Heart left ventricle (tissue), 16 donors: ENCODE measurements around the gene NIPBL. TPM values are rescaled to one million over a fixed set of nuclear protein-coding genes. Genes with fewer than 3 reads are reported as not detected.

Experiments used
- ATAC-seq, 4 donors: fragments of 200-7000 bp; cut with Tn5 transposase; one replicate each; pipeline ENCODE4 v1.9.1; 2020 to 2022; ENCODE audit warnings: moderate library complexity in 4 of 4, mild to moderate bottlenecking in 3 of 4, moderate number of reproducible peaks in 1 of 4
- DNase-seq, 5 donors: peaks; one replicate each; pipeline ENCODE4 v3.0.0-alpha.2; 2020
- H3K27ac ChIP-seq, 12 donors: fragments of 200-600 bp; sonication (generic) in 4 of 12; one replicate each; pipeline versions ENCODE4 v1.5.0 to v1.8.0; 2016 to 2022; ENCODE audit warnings: mild to moderate bottlenecking in 2 of 12
- H3K27me3 ChIP-seq, 9 donors: fragments of 200-600 bp; sonication (generic) in 2 of 9; one replicate each; pipeline versions ENCODE4 v1.5.1 to v1.8.0; 2016 to 2022; ENCODE audit warnings: mild to moderate bottlenecking in 3 of 9
- H3K36me3 ChIP-seq, 9 donors: fragments of 200-600 bp; sonication (generic) in 2 of 9; one replicate each; pipeline versions ENCODE4 v1.5.0 to v1.8.0; 2018 to 2022; ENCODE audit warnings: mild to moderate bottlenecking in 2 of 9
- H3K4me1 ChIP-seq, 12 donors: fragments of 200-600 bp; sonication (generic) in 4 of 12; one replicate each; pipeline versions ENCODE4 v1.5.0 to v1.8.0; 2016 to 2022; ENCODE audit warnings: mild to moderate bottlenecking in 3 of 12
- H3K4me3 ChIP-seq, 12 donors: fragments of 200-600 bp; sonication (generic) in 4 of 12; one replicate each; pipeline versions ENCODE4 v1.5.0 to v1.8.0; 2017 to 2022; ENCODE audit warnings: mild to moderate bottlenecking in 9 of 12, moderate library complexity in 4 of 12
- H3K9me3 ChIP-seq, 12 donors: fragments of 200-600 bp; sonication (generic) in 4 of 12; one replicate each; pipeline versions ENCODE4 v1.5.0 to v1.8.0; 2016 to 2022; ENCODE audit warnings: mild to moderate bottlenecking in 1 of 12
- POLR2A ChIP-seq, 2 donors: fragments of 450-650 bp; IDR thresholded peaks; one replicate each; pipeline ENCODE4 v1.6.1; 2017; ENCODE audit warnings: antibody characterized with exemption in 2 of 2, mild to moderate bottlenecking in 2 of 2, moderate library complexity in 2 of 2
- WGBS, 4 donors: extraction: QIAGEN DNeasy Blood & Tissue Kit in 2 of 4; methylation state at CpG; one replicate each; pipeline versions ENCODE4 v1.1.5 to v1.1.7; 2013 to 2018; 5-methylcytosine and 5-hydroxymethylcytosine counted together
- intact Hi-C, 10 donors: fragments of 100-400 bp; cut with DNase I; formaldehyde crosslinking; loops; one replicate each; pipeline versions ENCODE4 v1.11.1 to v1.14.2; 2022
- polyA plus RNA-seq, 2 donors: library from polyadenylated mRNA; stranded (reverse); fragments of 200-250 nt; gene quantifications; one replicate each; pipeline ENCODE4 v1.2.3, GENCODE V29; 2013
- total RNA-seq, 9 donors: library from RNA; depleted of rRNA in 2 of 9; stranded (reverse); fragments of >200 nt in 2 of 9; fragmentation: NEBNext Ultra II Directional in 3 of 9; extraction: Animal tissue kit (Norgen Biotek cat#: 25700) in 3 of 9; gene quantifications; one replicate each; pipeline versions ENCODE4 v1.1.0 to v1.2.4, GENCODE V29; 2016 to 2023
- TF ChIP-seq, protein P1 (sequence below), 12 donors: fragments of 200-600 bp; sonication (generic) in 4 of 12; IDR thresholded peaks; one replicate each; pipeline versions ENCODE4 v1.5.0 to v1.8.0; 2018 to 2022; ENCODE audit warnings: antibody characterized with exemption in 12 of 12, mild to moderate bottlenecking in 5 of 12
- donor health status: ischemic (EF 13 %, LVEDD 7.1; RV severe dilation, severe dysfunction).
- donor health status: healthy with polysubstance abuse.
- donor health status: DM: no; HTN: yes; CAD: no.
- donor health status: DM: no; HTN: no; CAD: no.
- donor health status: ischemic (EF 25% LVEDD 6.9; RV normal size, moderate dysfunction).
- donor health status: ischemic (EF 25% LVEDD 5.7; RV mildly dilated, moderate dysfunction).
- donor health status: healthy.
- donor health status: DM: yes; HTN: yes; CAD: no.
- donor health status: ischemic (EF 35%, LVEDD 5.7; RV mildly dilated, moderate dysfunction).
- donor health status: nonischemic (EF 11% LVEDD 7.7; RV severe dilation, severe dysfunction).
- donor health status: DM: yes; HTN: yes; CAD: no.
- donor health status: PGD.
- donor health status: ischemic (EF 29% LVEDD 5.4; RV normal size, mild dysfunction).
- donor health status: nonischemic (EF 23%, LVEDD 6.1; RV moderate dilation, normal function).

The NIPBL gene
- total and polyA plus RNA-seq, 11 donors = 13.2 to 57.3 (median 38.2) TPM

GRCh38 chr5:37055383-37055990, 178.9 kb downstream of the NIPBL start:
- ATAC-seq (no peak), DNase-seq (no peak)
- Histone ChIP-seq H3K4me1 (no peaks in the 10 kb centered on the region), H3K27ac (no peak overlapping the region), H3K36me3 (peaks cover 0 to 98% (median 92%) of the 10 kb centered on the region in 9 donors), H3K4me3 (no peak overlapping the region), H3K27me3 (no peaks in the 10 kb centered on the region), H3K9me3 (no peaks in the 10 kb centered on the region)
- WGBS, 4 donors = 97 to 98% (median 98%) methylated on average over 1 of the region's 1 CpG
- no peak for TF ChIP-seq POLR2A (IDR thresholded peaks at IDR 0.05)
- TF ChIP-seq, protein P1, sequence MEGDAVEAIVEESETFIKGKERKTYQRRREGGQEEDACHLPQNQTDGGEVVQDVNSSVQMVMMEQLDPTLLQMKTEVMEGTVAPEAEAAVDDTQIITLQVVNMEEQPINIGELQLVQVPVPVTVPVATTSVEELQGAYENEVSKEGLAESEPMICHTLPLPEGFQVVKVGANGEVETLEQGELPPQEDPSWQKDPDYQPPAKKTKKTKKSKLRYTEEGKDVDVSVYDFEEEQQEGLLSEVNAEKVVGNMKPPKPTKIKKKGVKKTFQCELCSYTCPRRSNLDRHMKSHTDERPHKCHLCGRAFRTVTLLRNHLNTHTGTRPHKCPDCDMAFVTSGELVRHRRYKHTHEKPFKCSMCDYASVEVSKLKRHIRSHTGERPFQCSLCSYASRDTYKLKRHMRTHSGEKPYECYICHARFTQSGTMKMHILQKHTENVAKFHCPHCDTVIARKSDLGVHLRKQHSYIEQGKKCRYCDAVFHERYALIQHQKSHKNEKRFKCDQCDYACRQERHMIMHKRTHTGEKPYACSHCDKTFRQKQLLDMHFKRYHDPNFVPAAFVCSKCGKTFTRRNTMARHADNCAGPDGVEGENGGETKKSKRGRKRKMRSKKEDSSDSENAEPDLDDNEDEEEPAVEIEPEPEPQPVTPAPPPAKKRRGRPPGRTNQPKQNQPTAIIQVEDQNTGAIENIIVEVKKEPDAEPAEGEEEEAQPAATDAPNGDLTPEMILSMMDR (IDR thresholded peaks at IDR 0.05) = no peak
- intact Hi-C loops = loop anchor here in 1 of 10 donors (10.0 kb wide), 1 partner anchor 259 kb away; no protein-coding TSS in a partner anchor

DNA sequence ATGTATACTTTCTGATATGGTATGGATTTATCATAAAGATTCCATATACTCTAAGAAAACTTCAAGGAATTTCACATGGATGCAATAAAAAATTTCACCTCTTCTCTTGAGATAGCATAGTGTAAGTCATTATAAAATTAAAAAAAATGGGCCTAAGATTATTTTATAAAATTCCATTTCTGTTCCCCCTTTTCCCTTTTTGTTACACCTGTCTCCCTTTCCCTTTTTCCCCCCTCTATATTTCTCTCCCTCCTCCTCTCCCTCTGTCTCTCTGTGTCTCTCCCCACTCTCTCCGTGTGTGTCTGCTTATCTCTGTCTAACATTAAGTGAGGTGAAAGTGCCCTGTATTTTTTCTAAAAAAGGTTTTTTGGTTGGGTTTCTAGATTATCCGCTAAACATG, 180.2 kb downstream of the NIPBL start:
- WGBS, 4 donors = 79 to 87% (median 86%) methylated on average over 2 of the region's 2 CpGs
- ATAC-seq (no peak), DNase-seq (no peak)
- TF ChIP-seq, protein P1 (IDR thresholded peaks at IDR 0.05) = no peak
- no peak for TF ChIP-seq POLR2A (IDR thresholded peaks at IDR 0.05)
- Histone ChIP-seq H3K27ac (no peak overlapping the region), H3K9me3 (no peaks in the 10 kb centered on the region), H3K4me1 (no peaks in the 10 kb centered on the region), H3K36me3 (peaks cover 0 to 98% (median 92%) of the 10 kb centered on the region in 9 donors), H3K4me3 (no peak overlapping the region), H3K27me3 (no peaks in the 10 kb centered on the region)
- intact Hi-C loops = loop anchor here in 1 of 10 donors (10.0 kb wide), 1 partner anchor 258 kb away; no protein-coding TSS in a partner anchor

- no peak for TF ChIP-seq POLR2A (IDR thresholded peaks at IDR 0.05)
- TF ChIP-seq, protein P1 (IDR thresholded peaks at IDR 0.05) = no peak
- no peaks in the 10 kb centered on the region for H3K27me3 ChIP-seq
- no peak overlapping the region for H3K4me3 ChIP-seq
- DNase-seq = no peak
- ATAC-seq = no peak
- no peak overlapping the region for H3K27ac ChIP-seq
- intact Hi-C loops = no loop called here
- H3K4me1 ChIP-seq = no peaks in the 10 kb centered on the region
- peaks cover 3 to 98% (median 92%) of the 10 kb centered on the region in 9 donors for H3K36me3 ChIP-seq
- H3K9me3 ChIP-seq = no peaks in the 10 kb centered on the region
- 98 to 100% (median 100%) methylated on average over 1 of the region's 1 CpG for WGBS, 4 donors
Observed at GRCh38 chr5:37060030-37060429, 183.5 kb downstream of the NIPBL start.

- no peaks in the 10 kb centered on the region for H3K4me1 ChIP-seq
- no peak for TF ChIP-seq POLR2A (IDR thresholded peaks at IDR 0.05)
- TF ChIP-seq, protein P1 (IDR thresholded peaks at IDR 0.05) = no peak
- H3K27me3 ChIP-seq = no peaks in the 10 kb centered on the region
- H3K36me3 ChIP-seq = peaks cover 3 to 85% (median 70%) of the 10 kb centered on the region in 9 donors
- ATAC-seq (no peak), DNase-seq (no peak)
- no peak overlapping the region for H3K27ac ChIP-seq
- H3K4me3 ChIP-seq = no peak overlapping the region
- WGBS, 4 donors = 95 to 97% (median 96%) methylated on average over 7 of the region's 7 CpGs
- intact Hi-C loops = no loop called here
- H3K9me3 ChIP-seq = no peaks in the 10 kb centered on the region
Observed at GRCh38 chr5:37063739-37064138, 187.2 kb downstream of the NIPBL start.
